ENCODE results near the gene WWP2. TPM values are rescaled to one million over a fixed set of nuclear protein-coding genes. Genes with fewer than 3 reads are reported as not detected.
"Not testable (repeated sequence)": the region's sequence is repeated elsewhere in the genome, so short reads cannot be mapped to it uniquely, and the experiment has no call there.

WWP2 gene
- total RNA-seq, 1 donor, result 28.5 TPM

GRCh38 chr16:69848637-69849545 is 86.8 kb downstream of the WWP2 start:
- H3K4me3 ChIP-seq (ENCODE audit: low read depth, low read length), result no peak overlapping the region
- peak; percentile 6 for TF ChIP-seq CTCF (IDR thresholded peaks at IDR 0.05; ENCODE audit: insufficient read depth, low read depth, low read length)
- DNase-seq (ENCODE audit: low read depth), result peak; percentile 66

DNA sequence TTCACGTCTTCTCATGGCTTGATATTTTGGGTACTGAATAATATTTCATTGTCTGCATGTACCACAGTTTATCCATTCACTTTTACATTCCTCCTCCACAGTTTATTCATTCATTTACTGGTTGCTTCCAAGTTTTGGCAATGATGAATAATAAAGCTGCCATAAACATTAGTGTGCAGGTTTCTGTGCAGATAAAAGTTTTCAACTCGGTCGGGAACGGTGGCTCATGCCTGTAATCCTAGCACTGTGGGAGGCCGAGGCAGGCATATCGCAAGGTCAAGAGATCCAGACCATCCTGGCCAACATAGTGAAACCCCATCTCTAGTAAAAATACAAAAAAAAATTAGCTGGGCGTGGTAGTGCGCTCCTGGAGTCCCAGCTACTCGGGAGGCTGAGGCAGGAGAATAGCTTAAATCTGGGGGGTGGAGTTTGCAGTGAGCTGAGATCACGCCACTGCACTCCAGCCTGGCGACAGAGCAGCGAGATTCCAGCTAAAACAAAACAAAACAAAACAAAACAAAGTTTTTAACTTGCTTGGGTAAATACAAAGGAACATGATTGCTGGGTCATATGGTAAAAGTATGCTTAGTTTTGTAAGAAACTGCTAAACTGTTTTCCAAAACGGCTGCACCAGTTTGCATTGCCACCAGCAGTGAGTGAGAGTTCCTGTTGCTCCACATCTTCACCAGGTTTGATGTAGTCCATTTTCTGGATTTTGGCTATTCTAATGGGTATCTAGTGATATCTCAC is 89.5 kb downstream of the WWP2 start:
- peak; percentile 68 for DNase-seq (ENCODE audit: low read depth)
- no peak for TF ChIP-seq CTCF (IDR thresholded peaks at IDR 0.05; ENCODE audit: insufficient read depth, low read depth, low read length)
- H3K4me3 ChIP-seq (ENCODE audit: low read depth, low read length), result no peak overlapping the region

DNA sequence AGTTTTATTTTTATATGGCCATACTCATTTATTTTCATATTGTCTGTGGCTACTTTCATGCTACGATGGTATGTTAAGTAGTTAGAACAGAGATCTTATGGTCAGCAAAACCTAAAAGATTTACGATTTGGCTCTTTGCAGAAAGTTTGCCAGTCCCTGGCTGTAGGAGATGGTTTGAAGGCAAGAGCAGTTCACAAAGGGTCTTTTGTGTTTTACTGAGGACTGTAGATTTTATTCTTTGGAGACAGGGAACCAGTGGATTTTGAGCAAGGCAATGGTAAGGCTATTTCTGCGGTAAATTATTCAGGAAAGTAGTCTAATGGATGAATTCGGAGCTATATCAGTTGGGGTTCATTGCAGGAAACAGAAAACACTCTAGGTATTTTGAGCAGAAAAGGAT is 90.7 kb downstream of the WWP2 start:
- no peak for TF ChIP-seq CTCF (IDR thresholded peaks at IDR 0.05; ENCODE audit: insufficient read depth, low read depth, low read length)
- H3K4me3 ChIP-seq (ENCODE audit: low read depth, low read length), result no peak overlapping the region
- DNase-seq (ENCODE audit: low read depth), result no peak

GRCh38 chr16:69853481-69853880 is 91.3 kb downstream of the WWP2 start:
- TF ChIP-seq CTCF (IDR thresholded peaks at IDR 0.05; ENCODE audit: insufficient read depth, low read depth, low read length), result no peak
- no peak for DNase-seq (ENCODE audit: low read depth)
- H3K4me3 ChIP-seq (ENCODE audit: low read depth, low read length), result no peak overlapping the region

GRCh38 chr16:69854776-69855175 is 92.6 kb downstream of the WWP2 start:
- not testable (repeated sequence) for DNase-seq (ENCODE audit: low read depth); H3K4me3 ChIP-seq (ENCODE audit: low read depth, low read length)

GRCh38 chr16:69855592-69855991 is 93.5 kb downstream of the WWP2 start:
- TF ChIP-seq CTCF (IDR thresholded peaks at IDR 0.05; ENCODE audit: insufficient read depth, low read depth, low read length), result no peak

More at GRCh38 chr16:69855592-69855991, 93.5 kb downstream of the WWP2 start:
- H3K4me3 ChIP-seq (ENCODE audit: low read depth, low read length), result no peak overlapping the region
- DNase-seq (ENCODE audit: low read depth), result no peak
